HL-60/S4 (cell line): ENCODE data around the gene MEPE.

Source experiments
- in situ Hi-C: fragments of 300-500 bp; cut with MboI; formaldehyde crosslinking; loops from 2 replicates; pipeline ENCODE4 v1.14.3; 2022; ENCODE audit warnings: low sequenced_read_pairs

Gene MEPE, protein sequence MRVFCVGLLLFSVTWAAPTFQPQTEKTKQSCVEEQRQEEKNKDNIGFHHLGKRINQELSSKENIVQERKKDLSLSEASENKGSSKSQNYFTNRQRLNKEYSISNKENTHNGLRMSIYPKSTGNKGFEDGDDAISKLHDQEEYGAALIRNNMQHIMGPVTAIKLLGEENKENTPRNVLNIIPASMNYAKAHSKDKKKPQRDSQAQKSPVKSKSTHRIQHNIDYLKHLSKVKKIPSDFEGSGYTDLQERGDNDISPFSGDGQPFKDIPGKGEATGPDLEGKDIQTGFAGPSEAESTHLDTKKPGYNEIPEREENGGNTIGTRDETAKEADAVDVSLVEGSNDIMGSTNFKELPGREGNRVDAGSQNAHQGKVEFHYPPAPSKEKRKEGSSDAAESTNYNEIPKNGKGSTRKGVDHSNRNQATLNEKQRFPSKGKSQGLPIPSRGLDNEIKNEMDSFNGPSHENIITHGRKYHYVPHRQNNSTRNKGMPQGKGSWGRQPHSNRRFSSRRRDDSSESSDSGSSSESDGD

DNA sequence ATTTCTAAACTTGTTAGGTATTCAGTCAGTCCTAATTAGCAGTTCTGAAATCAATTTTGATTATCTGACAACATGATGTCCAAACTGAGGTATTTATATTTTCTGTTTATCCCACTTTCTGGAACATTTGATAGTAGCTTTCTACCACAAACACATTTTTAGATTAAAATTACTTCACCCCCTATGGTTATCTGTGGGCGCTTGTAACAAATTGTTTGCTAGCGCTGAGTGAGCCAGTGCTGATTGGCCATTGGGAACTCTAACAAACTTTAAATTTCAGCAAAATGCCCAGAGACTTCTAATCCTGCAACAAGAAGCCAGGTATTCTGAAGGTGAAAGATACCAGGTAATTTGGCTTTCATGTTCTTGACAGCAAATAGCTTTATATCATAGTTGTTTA lies at the start of gene MEPE:
MEPE (plus strand) TSS at position 301 of the 400 bp plus-strand sequence. CDS start 1,746 bp downstream, outside the sequence.
- in situ Hi-C loops = loop anchor here (25.0 kb wide), 2 partner anchors 345 to 680 kb away; partner anchors contain the start of gene PYURF

DNA sequence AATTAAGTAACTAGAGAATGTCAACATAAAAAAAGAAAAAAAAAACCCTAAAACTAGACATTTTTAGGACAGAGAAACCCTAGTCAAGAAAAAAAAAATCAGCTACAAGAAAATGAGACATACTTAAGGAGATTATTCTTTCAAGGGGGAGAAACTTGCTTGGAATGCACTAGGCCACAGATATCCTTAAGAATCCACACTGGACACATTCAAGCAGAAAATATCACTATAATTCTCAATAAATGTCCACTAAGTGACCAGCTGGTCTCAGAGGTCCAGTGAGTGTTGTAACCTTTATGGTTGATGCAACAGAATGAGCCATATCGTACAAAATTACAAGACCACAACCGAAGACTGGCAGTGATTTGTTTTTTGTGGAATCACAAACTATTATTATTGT lies 49.0 kb upstream of the MEPE start:
- in situ Hi-C loops = no loop called here

DNA sequence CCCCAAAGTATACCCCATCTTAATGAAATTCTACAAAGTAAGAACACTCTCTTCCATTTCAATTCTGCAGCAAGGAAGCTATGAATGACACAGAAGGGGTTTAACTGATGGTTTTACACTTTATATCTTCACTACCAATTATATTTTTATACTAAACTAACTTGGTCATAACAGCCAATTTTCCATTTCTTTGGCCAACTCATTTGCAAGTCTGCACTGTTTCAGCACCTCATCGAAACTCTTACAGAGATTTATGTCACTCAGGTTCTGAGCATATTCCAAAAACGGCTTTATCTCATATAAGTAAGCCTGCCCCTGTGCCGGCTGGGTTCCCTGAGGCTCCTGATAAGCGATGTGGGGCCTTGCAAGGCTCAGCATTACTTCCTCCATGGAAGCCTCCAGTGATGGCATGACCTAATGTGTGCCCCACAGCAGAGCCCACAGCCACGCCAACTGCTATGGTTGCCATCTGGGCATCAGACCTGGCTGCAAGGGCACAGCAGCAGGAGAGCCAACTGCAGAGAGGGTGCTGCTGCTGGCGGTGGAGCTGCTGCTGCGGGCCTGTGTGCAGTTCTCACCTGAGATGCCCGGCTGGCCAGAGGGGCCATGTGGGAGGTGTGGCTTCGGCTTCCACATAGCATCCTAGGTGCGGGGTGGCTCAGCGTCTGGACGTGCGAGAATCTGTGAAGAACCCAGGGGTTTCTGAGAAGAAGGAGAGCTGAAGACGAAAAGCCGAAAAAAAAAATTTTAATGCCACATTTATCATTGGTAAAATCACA lies 46.8 kb upstream of the MEPE start:
- in situ Hi-C loops = no loop called here

DNA sequence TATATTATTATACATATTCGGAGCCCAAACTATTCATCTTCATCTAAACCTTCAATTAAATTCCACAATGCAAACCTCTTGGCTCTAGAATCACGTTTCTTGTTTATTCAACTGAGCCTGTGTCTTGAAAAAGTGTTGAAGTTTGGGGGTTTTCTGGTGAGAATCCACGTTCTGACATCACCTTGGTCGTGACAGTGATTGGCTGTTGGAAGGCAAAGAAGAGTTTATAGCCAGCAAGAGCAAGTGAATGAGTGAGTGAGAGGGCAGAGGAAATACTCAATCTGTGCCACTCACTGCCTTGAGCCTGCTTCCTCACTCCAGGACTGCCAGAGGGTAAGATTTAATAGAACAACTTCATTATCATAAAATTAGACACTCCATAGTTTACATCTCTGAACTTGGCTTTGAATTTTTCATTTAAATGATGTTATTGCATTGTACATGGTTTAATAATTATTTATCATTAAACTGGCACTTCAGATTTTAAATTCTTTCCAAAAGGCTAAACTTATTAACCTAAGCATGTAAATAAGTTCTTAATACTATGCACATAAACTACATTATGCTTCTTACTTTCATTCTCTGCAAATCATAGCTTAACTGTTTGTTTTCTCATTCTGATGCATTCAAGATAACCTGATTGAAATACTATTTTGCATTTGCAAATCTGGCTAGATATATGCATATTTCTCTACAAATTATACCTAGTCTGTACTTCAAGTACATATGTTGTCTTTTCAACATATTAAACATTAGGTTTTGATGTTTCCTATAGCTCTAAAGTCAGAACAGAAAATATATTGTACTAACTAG lies 33.3 kb upstream of the MEPE start, which contains the start of gene IBSP:
IBSP (plus strand) TSS at position 254 of the 813 bp plus-strand sequence. CDS start 2,808 bp downstream, outside the sequence.
- in situ Hi-C loops = no loop called here

DNA sequence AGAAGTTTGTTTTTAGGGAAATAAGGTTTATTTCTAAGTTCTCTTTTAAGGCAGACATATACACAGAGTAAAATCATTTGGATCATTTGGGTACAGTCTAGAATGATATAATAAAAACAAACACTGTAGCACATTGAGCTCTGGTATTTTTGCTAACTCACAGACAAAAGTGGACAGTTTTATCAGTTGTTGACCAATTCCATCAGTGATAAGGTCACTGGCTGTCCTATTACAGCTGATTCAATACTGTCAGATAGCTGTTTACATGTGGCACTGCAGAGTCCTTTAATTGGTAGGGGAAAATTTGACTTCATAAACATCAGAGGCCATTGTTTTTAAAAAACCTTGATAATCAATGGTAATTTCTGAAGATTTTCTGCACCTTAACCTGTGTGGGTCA lies 29.9 kb upstream of the MEPE start:
- in situ Hi-C loops = no loop called here

DNA sequence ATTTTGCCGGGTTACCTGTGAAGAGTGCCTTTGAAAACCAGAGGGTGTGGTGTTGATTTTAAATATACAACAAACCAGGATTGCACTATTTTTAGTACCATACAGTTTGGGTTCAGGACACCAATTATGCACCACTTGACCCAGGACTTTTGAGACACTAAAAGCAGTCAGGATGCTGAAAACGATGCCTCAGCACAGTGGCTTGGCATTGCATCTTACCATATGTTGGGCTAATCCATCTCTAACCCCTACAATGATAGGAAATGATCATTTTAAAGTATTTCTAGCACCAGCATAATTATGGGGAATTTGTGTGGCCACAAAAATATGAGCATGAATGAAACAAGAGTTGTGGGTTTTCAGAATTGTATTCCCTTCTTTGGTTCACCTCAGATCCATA lies 29.3 kb upstream of the MEPE start:
- in situ Hi-C loops = no loop called here

DNA sequence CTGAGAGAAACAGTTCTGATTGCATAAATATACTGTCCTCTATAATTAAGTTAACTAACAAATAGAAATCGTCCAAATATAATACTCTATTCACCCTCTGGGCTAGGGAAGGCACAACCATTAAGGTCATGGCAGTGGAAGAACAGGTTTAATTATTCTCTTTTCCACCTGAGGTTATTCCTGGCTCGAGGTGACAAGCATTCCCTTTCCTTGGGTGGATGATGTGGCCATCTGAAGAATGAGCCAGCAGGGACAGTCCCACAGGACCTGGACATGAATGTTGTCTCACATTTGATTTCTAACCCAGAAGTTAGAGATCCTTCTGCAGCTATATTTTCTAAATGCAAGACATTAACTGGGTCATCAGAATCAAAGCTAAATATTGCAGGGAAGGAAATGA lies 27.9 kb upstream of the MEPE start:
- in situ Hi-C loops = no loop called here

DNA sequence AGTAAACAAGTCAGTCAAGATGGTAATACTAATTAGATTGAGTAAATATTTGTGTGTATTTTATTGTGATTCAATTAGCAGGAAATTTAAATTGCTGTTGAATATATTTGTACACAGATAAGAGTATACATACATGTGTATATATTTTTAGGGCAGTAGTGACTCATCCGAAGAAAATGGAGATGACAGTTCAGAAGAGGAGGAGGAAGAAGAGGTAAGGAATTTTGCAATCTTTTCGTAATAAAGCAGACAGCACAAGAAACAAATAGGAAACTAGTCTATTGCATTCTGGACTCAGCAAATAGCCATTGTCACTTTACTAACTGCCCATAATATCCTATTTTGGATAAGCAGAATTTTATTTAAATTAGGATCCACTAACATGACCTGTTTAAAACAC lies 26.8 kb upstream of the MEPE start:
- in situ Hi-C loops = no loop called here

DNA sequence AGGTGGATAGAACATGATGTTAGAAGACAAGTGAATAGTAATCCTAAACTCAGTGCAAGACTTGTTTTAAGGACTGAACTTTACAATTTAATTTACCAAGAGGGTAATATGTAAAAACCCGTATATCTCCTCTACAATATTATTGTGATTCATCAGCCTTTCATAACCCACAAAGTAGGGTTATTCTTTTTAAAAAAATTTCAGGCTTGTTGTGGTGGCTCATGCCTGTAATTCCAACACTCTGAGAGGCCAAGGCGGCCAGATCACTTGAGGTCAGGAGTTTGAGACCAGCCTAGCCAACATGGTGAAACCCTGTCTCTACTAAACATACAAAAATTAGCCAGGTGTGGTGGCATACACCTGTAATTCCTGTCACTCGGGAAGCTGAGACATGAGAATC lies 26.2 kb upstream of the MEPE start:
- in situ Hi-C loops = no loop called here

DNA sequence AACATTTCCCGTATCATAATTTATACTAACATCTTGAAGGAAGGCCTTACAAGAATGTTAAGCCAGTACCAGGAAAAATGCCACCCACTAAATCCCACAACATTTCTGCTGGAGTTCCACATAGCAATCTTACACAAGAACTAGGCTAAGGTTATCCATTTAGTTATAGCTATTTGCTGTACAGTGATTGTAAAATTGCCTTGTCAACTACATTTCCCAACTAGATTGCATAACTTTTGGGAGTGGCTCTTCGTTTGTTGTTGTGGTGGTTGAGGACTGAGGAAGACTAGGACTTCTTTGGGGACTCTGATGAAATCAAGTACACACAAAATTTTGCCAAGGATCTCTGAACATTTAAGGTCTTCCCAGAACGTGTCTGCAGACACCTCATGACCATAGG lies 25.4 kb upstream of the MEPE start:
- in situ Hi-C loops = no loop called here

DNA sequence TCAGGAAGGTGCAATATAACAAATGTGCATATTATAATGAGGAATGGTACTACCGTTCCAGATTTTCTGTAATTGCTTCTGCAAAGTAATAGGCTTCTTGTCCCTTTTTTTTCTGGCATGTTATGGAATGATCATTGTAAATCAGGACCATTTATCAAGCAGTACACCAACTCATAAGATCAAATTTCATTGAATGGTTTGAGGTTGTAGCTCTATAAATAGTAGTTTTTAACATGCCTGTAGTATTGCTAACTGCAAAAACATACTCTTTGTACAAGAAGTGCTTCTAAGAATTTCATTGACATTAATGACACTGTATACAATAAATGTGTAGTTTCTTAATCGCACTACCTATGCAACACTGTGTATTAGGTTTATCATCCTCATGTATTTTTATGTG lies 20.8 kb upstream of the MEPE start:
- in situ Hi-C loops = no loop called here

DNA sequence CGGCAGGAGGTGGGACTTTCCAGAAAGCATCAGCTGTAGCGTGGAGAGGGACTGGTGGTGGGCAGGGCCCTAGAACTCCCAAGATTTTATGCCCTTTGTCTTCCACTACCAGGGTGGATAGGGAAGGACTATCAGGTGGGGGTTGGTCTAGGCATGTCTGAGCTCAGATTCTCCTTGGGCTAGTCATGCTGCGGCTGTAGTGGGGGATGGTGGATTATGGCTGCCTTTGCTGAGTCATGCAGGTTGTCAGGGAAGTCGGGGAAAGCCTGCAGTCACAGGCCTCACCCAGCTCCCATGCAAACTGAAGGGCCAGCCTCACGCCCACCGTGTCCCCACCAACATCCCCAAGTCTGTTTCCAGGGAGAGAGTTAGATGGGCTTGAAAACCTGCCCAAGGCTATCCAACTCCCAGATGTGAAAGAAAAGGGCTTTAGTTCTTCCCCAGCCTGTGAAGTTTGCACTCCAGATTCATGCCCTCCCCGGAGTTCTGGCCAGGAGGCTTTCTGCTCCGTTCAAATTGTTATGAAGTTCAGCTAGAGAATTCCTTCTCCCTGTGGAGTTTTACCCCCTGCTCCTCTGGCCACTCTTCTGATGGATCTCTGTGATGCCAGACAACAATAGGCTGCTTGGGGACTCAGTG lies 13.4 kb upstream of the MEPE start:
- in situ Hi-C loops = no loop called here

DNA sequence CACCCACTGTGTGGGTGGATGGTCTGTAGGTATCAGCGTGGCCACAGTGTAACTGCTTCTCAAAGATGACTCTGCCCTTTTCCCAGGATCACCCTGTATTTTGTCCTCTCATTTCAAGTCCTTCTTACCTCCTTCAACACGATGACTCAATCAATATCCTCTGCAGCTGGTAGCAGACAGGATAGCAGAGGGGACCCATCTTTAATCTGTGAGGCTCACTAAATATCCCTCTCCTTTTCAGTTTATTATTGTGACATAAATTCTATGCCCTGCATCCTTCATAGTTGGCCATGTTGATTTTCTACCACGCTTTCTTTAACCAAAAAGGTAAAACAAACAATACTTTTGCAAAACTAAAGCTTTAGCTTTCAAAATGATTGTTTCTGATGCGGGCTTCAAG lies 9.6 kb upstream of the MEPE start:
- in situ Hi-C loops = no loop called here

DNA sequence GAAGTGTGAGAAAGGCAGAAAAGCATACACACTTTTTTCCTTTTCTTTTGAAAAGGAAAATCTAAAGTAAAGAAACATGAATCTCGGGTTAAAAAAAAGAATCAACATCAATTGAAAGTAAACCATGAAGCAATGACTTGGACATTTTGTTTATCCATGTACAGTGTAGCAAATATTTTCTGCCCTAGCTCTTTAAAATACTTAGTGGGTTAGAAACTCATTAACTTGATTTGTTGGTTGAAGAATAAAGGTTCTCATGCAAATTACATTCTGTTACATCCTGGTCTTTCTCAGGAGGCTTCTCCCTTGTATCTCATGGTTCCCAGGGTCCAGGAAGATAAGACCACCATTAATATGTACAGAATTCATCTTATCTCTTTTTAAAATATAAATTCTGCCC lies 9.0 kb upstream of the MEPE start:
- in situ Hi-C loops = no loop called here

DNA sequence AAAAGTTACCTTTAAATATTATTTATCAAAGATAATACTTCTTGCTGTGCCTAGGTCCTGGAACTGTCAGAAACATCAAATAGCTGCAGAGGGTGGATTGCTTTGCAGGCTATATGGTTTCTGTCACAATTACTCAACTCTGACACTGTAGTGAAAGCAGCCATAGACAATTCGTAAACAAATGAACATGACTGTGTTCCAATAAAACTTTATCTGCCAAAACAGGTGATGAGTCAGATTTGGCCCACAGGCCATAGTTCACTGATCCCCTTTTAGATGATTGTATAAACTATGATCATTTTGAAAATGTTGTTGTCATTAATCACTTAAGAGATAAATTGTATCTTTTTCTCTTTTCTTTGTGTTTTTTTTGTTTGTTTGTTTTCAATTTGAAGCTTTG lies 8.4 kb upstream of the MEPE start:
- in situ Hi-C loops = no loop called here

DNA sequence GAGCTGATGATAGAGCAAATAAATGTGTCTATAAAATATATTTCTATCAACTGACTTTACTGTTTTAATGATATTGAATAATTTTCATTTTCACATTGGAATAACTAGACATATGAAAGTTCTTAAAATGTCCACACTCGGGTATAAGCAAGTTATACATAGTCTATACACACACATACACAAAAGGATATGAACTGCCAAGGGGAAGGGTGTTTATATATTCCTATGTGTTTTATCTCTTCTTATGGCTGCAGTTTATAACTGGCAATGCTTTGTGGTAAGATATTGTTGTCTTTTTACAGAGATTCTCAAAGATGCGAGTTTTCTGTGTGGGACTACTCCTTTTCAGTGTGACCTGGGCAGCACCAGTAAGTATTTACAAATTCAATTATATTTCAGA lies 1.6 kb downstream of the MEPE start:
- in situ Hi-C loops = loop anchor here (25.0 kb wide), 2 partner anchors 347 to 678 kb away; partner anchors contain the start of gene PYURF

DNA sequence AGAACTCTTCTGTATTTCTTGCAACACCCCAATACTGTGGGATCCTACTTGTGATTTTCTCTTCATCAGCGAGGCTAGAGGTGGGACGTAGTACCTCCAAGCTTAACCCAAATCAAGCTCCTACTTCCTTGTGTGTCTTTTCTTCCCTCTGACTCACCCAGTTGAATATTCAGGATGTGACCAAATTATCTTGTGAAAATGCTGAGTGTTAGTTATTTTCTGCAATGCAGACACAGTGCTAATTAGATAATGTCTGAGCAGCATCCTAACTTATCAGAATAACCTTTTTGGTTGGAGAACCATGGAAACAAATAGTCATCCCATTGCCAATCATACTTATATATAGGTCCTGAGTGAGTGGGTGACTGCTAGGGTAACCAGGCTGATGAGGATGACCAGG lies 2.4 kb downstream of the MEPE start:
- in situ Hi-C loops = loop anchor here (25.0 kb wide), 2 partner anchors 348 to 677 kb away; partner anchors contain the start of gene PYURF

DNA sequence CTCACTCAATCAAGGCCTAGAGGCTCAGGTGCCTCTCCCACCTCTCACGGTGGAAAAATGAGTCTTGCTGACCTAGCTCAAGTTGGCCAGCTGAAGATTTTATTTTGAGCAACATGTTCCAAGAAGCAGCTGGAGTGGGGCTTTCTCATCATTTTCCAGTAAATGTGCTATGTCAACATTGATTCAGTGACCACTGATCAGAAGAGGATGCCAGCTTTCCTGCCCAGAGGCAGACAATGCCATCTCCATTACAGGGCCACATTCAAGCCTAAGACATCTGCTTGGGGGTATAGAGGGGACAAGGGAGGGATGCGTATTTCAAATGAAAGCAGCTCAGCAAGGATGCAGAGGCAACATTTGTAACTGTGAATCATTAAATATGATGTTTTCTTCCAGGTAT lies 3.0 kb downstream of the MEPE start:
- in situ Hi-C loops = loop anchor here (25.0 kb wide), 2 partner anchors 348 to 677 kb away; partner anchors contain the start of gene PYURF

DNA sequence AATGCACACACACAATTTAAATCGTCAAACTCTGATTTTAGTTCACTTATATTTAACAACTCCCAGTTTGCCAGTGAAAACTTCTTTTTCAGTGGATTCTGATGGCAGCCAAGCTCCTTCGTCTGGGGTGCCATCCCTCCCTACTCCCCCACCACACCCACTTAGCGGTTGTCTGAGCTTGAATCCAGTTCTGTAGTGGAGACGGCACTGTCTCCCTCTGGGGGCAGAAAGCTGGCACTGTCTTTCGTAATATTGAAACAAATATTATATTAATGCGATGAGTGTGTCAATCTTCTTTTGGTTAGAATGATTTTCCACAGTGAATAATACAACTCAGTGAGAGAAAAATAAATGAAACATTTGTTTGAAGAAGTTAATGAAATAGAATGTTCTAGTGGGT lies 5.4 kb downstream of the MEPE start:
- in situ Hi-C loops = loop anchor here (25.0 kb wide), 2 partner anchors 351 to 674 kb away; partner anchors contain the start of gene PYURF
